Thyroid gland (tissue), 4 donors: ENCODE results near the gene TEK.
"Not testable (repeated sequence)": the region's sequence is repeated elsewhere in the genome, so short reads cannot be mapped to it uniquely, and the experiment has no call there.

Experiments
- CTCF ChIP-seq, 6 experiments: fragments of 200-600 bp in 3 of 6; fragments of 450-650 bp in 3 of 6; sonication (generic) in 3 of 6; IDR thresholded peaks; one replicate each; pipeline ENCODE4 v1.5.1; 2016 to 2019; ENCODE audit warnings: antibody characterized with exemption in 6 of 6, mild to moderate bottlenecking in 2 of 6, inconsistent platforms in 1 of 6, moderate library complexity in 1 of 6
- POLR2A ChIP-seq, 2 donors: fragments of 450-650 bp; IDR thresholded peaks; one replicate each; pipeline ENCODE4 v1.6.1; 2017; ENCODE audit warnings: antibody characterized with exemption in 2 of 2, mild to moderate bottlenecking in 2 of 2, moderate library complexity in 1 of 2

GRCh38 chr9:27239648-27240047 is 130.6 kb downstream of the TEK start:
- not testable (repeated sequence) for TF ChIP-seq CTCF, POLR2A (IDR thresholded peaks at IDR 0.05)
